GM18868 (cell line): ENCODE results near the gene KRT16.
"Not testable (repeated sequence)": the region's sequence is repeated elsewhere in the genome, so short reads cannot be mapped to it uniquely, and the experiment has no call there.

ENCODE experiments used
- ATAC-seq: cut with Tn5 transposase; IDR thresholded peaks from one replicate; pipeline ENCODE4 v1.9.1; 2021; ENCODE audit warnings: mild to moderate bottlenecking, moderate library complexity; ENCODE audit not compliant: unreplicated experiment

KRT16 gene

GRCh38 chr17:41628621-41629255, 16.2 kb upstream of the KRT16 start:
- ATAC-seq = not testable (repeated sequence)

- not testable (repeated sequence) for ATAC-seq
Observed at GRCh38 chr17:41628073-41628370, 15.5 kb upstream of the KRT16 start.

- no peak for ATAC-seq
Observed at GRCh38 chr17:41627316-41628072, 14.9 kb upstream of the KRT16 start.

GRCh38 chr17:41626914-41627295, 14.3 kb upstream of the KRT16 start:
- ATAC-seq = not testable (repeated sequence)

- not testable (repeated sequence) for ATAC-seq
Observed at GRCh38 chr17:41626028-41626913, 13.7 kb upstream of the KRT16 start.

- ATAC-seq = no peak
Observed at GRCh38 chr17:41625602-41626001, 13.0 kb upstream of the KRT16 start.

GRCh38 chr17:41624208-41625101, 11.9 kb upstream of the KRT16 start, which contains the start of gene KRT17:
Gene KRT17 (minus strand): TSS chr17:41624575. CDS start chr17:41624509, 66 bp downstream.
- ATAC-seq = no peak

- not testable (repeated sequence) for ATAC-seq
Observed at GRCh38 chr17:41623184-41623861, 10.8 kb upstream of the KRT16 start.

GRCh38 chr17:41622340-41623183, 10.0 kb upstream of the KRT16 start:
- not testable (repeated sequence) for ATAC-seq

GRCh38 chr17:41621916-41622315, 9.3 kb upstream of the KRT16 start:
- ATAC-seq = no peak

- not testable (repeated sequence) for ATAC-seq
Observed at GRCh38 chr17:41621435-41621817, 8.9 kb upstream of the KRT16 start.

GRCh38 chr17:41620583-41621434, 8.2 kb upstream of the KRT16 start:
- ATAC-seq = no peak

GRCh38 chr17:41619927-41620582, 7.5 kb upstream of the KRT16 start:
- ATAC-seq = not testable (repeated sequence)

GRCh38 chr17:41619036-41619926, 6.7 kb upstream of the KRT16 start:
- ATAC-seq = no peak

- ATAC-seq = no peak
Observed at GRCh38 chr17:41618341-41619035, 5.9 kb upstream of the KRT16 start.

GRCh38 chr17:41617698-41618097, 5.1 kb upstream of the KRT16 start:
- ATAC-seq = no peak
